ENCODE data around the gene CELF6.

DNA sequence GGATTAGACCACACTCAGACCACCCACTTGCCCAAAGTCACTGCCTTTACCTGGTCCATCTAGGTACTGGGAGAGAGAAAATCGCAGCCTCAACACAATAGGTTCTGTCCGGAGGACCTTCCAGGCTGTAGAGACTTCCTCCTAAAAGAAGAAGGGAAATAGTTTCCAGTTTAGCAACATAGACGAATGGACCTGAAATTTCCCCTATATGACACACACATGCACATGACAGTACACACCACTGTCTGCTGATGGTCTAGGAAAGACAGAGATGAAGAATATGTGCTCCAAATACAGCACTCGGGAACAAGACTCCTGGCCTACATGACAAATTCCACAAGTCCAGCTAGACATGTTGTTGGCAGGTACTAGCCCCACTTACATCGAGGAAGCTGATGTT is 54.9 kb downstream of the CELF6 start:
- TF ChIP-seq CTCF (IDR thresholded peaks at IDR 0.05) (no peak), POLR2A (IDR thresholded peaks at IDR 0.05) (no peak)
